IMR-90 (cell line): ENCODE results near the gene MMP24.

Experiments used
- BHLHE40 ChIP-seq: fragments of 150-350 bp; IDR thresholded peaks from 2 replicates; pipeline ENCODE4 v1.6.1; 2016; ENCODE audit warnings: mild to moderate bottlenecking, low read depth, low read length
- CHD1 ChIP-seq: IDR thresholded peaks from 2 replicates; pipeline ENCODE4 v1.6.1; 2012; ENCODE audit warnings: low read depth, low read length, improper control_type of control experiment
- FOS ChIP-seq: fragments of 150-350 bp; IDR thresholded peaks from 2 replicates; pipeline ENCODE4 v1.6.1; 2016; ENCODE audit warnings: low read depth, low read length
- MAFK ChIP-seq: IDR thresholded peaks from 2 replicates; pipeline ENCODE4 v1.6.1; 2012; ENCODE audit warnings: low read depth, low read length, improper control_type of control experiment
- MXI1 ChIP-seq: IDR thresholded peaks from 2 replicates; pipeline ENCODE4 v1.6.1; 2012; ENCODE audit warnings: low read depth, mild to moderate bottlenecking, low read length, moderate library complexity, borderline replicate concordance
- NFE2L2 ChIP-seq: fragments of 150-350 bp; IDR thresholded peaks from 2 replicates; pipeline ENCODE4 v1.6.1; 2016; ENCODE audit warnings: low read depth, mild to moderate bottlenecking, low read length
- POLR2A ChIP-seq: IDR thresholded peaks from 2 replicates; pipeline ENCODE4 v1.6.1; 2012; ENCODE audit warnings: mild to moderate bottlenecking, low read depth, low read length
- RAD21 ChIP-seq: IDR thresholded peaks from 2 replicates; pipeline ENCODE4 v1.6.1; 2012; ENCODE audit warnings: low read length, improper control_type of control experiment
- RCOR1 ChIP-seq: IDR thresholded peaks from 2 replicates; pipeline ENCODE4 v1.6.1; 2012; ENCODE audit warnings: mild to moderate bottlenecking, low read length, improper control_type of control experiment; ENCODE audit not compliant: insufficient replicate concordance
- RFX5 ChIP-seq: IDR thresholded peaks from 2 replicates; pipeline ENCODE4 v1.8.0; 2012; ENCODE audit warnings: low read depth, mild to moderate bottlenecking, low read length, moderate library complexity
- SMC3 ChIP-seq: fragments of 150-350 bp; IDR thresholded peaks from 2 replicates; pipeline ENCODE4 v1.6.1; 2016; ENCODE audit warnings: low read depth, mild to moderate bottlenecking, antibody characterized with exemption, low read length, moderate library complexity
- TF ChIP-seq, protein P1 (sequence below): conservative IDR thresholded peaks from 2 replicates; pipeline ENCODE4 v1.5.1; 2012; ENCODE audit warnings: mild to moderate bottlenecking, low read depth, low read length, improper control_type of control experiment
- TF ChIP-seq, protein P2 (sequence below): fragments of 150-350 bp; IDR thresholded peaks from 2 replicates; pipeline ENCODE4 v1.6.1; 2017; ENCODE audit warnings: mild to moderate bottlenecking, antibody characterized with exemption, low read length, low read depth

DNA sequence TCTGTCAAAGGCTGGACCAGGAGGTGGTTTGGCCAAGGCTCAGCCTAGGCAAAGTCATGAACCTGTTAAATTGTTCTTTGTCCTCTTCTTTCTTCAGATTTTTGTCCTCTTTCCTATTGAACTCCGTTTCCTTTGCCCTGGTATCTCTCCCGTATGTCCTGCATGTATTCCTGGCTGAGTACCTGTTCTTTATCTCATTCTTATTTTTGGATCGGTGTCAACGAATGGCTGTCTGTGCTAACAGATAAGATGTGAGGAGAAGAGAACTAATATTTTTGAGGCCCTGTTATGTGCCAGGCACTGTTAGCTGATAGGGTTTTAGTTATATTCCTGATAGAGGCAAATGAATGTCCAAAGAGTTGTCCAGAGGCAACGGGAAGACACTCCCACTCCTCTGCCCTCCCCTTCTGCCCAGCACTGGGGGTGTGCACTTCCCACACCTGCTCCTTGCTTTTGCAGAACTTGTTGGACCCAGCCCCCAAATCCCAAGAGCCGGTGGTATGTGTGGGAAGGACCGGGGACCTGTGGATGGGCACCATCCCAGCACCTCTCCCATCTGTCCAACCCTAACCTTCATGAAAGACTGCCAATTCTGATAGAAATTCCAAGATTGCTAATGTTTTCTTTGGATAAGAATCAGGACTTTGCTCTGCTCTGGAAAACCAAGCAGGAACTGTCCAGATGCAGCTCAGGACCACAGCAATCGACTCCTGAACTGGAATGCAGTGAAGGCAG is 30.9 kb downstream of the MMP24 start:
- TF ChIP-seq POLR2A: no peak
- TF ChIP-seq, protein P1, sequence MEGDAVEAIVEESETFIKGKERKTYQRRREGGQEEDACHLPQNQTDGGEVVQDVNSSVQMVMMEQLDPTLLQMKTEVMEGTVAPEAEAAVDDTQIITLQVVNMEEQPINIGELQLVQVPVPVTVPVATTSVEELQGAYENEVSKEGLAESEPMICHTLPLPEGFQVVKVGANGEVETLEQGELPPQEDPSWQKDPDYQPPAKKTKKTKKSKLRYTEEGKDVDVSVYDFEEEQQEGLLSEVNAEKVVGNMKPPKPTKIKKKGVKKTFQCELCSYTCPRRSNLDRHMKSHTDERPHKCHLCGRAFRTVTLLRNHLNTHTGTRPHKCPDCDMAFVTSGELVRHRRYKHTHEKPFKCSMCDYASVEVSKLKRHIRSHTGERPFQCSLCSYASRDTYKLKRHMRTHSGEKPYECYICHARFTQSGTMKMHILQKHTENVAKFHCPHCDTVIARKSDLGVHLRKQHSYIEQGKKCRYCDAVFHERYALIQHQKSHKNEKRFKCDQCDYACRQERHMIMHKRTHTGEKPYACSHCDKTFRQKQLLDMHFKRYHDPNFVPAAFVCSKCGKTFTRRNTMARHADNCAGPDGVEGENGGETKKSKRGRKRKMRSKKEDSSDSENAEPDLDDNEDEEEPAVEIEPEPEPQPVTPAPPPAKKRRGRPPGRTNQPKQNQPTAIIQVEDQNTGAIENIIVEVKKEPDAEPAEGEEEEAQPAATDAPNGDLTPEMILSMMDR: no peak
- no peak for TF ChIP-seq RAD21
- no peak for TF ChIP-seq RCOR1
- TF ChIP-seq SMC3: no peak
- no peak for TF ChIP-seq MXI1
- TF ChIP-seq, protein P2, sequence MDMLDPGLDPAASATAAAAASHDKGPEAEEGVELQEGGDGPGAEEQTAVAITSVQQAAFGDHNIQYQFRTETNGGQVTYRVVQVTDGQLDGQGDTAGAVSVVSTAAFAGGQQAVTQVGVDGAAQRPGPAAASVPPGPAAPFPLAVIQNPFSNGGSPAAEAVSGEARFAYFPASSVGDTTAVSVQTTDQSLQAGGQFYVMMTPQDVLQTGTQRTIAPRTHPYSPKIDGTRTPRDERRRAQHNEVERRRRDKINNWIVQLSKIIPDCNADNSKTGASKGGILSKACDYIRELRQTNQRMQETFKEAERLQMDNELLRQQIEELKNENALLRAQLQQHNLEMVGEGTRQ: no peak
- no peak for TF ChIP-seq BHLHE40
- TF ChIP-seq NFE2L2: no peak
- TF ChIP-seq RFX5: no peak
- no peak for TF ChIP-seq CHD1
- TF ChIP-seq FOS: no peak
- TF ChIP-seq MAFK: no peak
